ENCODE measurements around the gene SMCO1. TPM values are rescaled to one million over a fixed set of nuclear protein-coding genes. Genes with fewer than 3 reads are reported as not detected.
"Not testable (repeated sequence)": the region's sequence is repeated elsewhere in the genome, so short reads cannot be mapped to it uniquely, and the experiment has no call there.

The SMCO1 gene, protein sequence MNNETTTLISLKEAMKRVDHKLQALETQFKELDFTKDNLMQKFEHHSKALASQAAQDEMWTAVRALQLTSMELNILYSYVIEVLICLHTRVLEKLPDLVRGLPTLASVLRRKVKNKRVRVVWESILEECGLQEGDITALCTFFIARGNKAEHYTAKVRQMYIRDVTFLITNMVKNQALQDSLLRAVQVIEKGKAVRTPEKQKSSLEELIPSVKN
- not detected for polyA plus RNA-seq (2012; ENCODE audit: missing spikeins)

DNA sequence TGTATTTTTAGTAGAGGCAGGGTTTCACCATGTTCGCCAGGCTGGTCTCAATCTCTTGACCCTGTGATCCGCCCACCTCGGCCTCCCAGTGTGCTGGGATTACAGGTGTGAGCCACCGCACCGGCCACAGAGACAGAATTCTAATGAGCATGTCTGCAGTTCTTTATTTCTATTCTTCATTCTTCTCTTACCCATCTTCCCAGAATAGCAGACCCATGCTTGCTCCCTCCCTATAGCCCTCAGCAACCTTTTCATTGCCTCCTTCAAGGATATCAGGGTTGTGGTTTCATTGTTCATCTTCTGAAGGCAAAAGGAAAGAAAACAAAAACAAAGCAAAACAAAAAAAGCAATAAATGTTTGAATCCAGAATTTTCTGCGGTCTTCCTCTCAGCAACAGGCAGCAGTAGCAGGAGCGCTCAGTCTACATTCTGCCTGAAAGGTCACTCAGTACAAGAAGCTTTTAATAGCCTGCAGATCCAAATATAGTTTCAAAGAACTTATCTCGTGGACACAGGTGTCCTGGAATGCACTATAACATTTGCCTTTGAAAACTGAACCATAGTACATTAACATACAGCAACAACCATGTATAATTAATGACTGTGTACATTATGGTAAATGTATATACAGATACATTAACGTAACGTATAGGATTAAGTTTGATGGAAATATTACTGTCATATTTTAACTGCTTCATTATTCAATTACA, at the start of gene SMCO1:
TSS of gene SMCO1 (minus strand) at position 434 of the 709 bp plus-strand sequence. CDS start at position 297, 137 bp downstream.
- FAIRE-seq (no peak), DNase-seq (ENCODE audit: insufficient read length) (no peak)
- TF ChIP-seq POLR2AphosphoS5 (IDR thresholded peaks at IDR 0.05; ENCODE audit: low read depth, low read length) (no peak), POLR2A (IDR thresholded peaks at IDR 0.05; ENCODE audit: low read depth, low read length) (no peak), TAF1 (IDR thresholded peaks at IDR 0.05; ENCODE audit: borderline replicate concordance, low read depth, low read length) (no peak)

DNA sequence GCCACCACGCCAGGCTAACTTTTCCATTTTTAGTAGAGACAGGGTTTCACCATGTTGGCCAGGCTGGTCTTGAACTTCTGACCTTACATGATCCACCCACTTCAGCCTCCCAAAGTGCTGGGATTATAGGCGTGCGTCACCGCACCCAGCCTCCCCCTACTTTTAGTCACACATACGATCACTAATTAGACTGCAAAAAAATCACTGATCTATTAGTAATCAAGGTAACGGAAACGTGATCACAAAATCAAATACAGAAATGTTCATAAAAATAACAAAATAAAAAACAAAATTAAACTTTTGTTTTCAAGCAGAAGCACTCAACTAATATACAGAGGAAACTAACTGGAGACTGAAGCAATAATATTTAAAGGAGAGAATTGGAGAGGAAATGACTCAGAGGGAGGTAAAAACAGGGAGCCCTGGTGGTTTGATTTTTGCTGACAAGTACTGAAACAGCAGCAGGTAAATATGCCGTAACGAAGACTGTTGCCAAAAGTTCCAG, 48.6 kb upstream of the SMCO1 start:
- no peak for TF ChIP-seq POLR2AphosphoS5 (IDR thresholded peaks at IDR 0.05; ENCODE audit: low read depth, low read length)
- TF ChIP-seq POLR2A (IDR thresholded peaks at IDR 0.05; ENCODE audit: low read depth, low read length) = no peak
- no peak for TF ChIP-seq TAF1 (IDR thresholded peaks at IDR 0.05; ENCODE audit: borderline replicate concordance, low read depth, low read length)
- FAIRE-seq (no peak), DNase-seq (ENCODE audit: insufficient read length) (no peak)

DNA sequence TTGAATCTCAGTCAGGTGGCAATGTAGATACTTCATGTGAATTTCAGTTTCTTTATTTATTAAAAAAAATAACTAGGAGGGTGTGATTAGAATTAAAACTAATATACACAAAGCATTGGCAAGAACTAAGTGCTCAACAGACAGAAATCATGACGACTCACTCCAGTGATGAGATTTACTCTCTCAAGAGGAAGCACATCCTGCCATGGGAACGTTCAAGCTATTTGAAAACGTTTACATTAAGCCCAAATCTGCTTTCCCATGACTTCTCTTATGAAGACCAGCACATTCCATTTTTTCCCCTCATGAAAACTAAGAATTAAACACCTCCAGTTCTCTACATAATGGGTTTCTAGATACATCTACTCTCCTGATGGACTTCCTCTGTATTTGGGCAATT, 44.7 kb upstream of the SMCO1 start:
- TF ChIP-seq POLR2A (IDR thresholded peaks at IDR 0.05; ENCODE audit: low read depth, low read length) (no peak), POLR2AphosphoS5 (IDR thresholded peaks at IDR 0.05; ENCODE audit: low read depth, low read length) (no peak), TAF1 (IDR thresholded peaks at IDR 0.05; ENCODE audit: borderline replicate concordance, low read depth, low read length) (no peak)
- FAIRE-seq (no peak), DNase-seq (ENCODE audit: insufficient read length) (no peak)

DNA sequence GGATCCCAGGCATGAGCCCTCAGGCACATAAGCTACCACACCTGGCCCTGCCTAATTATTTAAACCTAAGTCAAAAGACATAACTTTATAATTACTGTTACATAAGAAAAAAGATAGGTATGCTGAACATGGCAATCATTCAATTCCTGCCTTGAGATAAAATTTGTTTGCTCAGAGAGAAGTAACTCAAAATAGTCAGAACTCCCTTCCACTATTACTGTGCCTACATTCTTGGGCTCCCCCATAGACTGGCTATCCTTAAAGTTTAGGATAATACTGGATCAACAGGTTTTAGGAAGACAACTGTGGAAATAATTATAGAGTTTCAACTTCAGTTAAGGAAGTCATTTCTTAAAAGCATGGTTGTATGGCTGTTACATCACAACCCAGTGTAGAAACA, 43.3 kb upstream of the SMCO1 start:
- no peak for TF ChIP-seq POLR2AphosphoS5 (IDR thresholded peaks at IDR 0.05; ENCODE audit: low read depth, low read length)
- TF ChIP-seq POLR2A (IDR thresholded peaks at IDR 0.05; ENCODE audit: low read depth, low read length) = no peak
- no peak for TF ChIP-seq TAF1 (IDR thresholded peaks at IDR 0.05; ENCODE audit: borderline replicate concordance, low read depth, low read length)
- DNase-seq (ENCODE audit: insufficient read length) = no peak
- no peak for FAIRE-seq

DNA sequence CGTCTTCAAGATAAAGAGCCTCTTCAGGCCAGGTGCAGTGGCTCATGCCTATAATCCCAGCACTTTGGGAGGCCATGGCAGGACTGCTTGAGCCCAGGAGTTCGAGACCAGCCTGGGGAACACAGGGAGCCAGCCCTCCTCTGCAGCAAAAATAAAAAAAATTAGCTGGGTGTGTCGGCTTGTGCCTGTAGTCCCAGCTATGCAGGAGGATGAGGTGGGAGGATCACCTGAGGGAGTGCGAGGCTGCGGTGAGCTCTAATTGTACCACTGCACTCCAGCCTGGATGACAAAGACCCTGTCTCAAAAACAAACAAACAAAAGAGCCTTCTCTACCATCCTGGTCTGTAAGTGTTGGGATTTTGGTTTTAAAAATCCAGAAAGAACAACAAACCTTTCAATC, 42.1 kb upstream of the SMCO1 start:
- DNase-seq (ENCODE audit: insufficient read length) (no peak), FAIRE-seq (no peak)
- TF ChIP-seq POLR2AphosphoS5 (IDR thresholded peaks at IDR 0.05; ENCODE audit: low read depth, low read length) = no peak
- TF ChIP-seq POLR2A (IDR thresholded peaks at IDR 0.05; ENCODE audit: low read depth, low read length) = no peak

DNA sequence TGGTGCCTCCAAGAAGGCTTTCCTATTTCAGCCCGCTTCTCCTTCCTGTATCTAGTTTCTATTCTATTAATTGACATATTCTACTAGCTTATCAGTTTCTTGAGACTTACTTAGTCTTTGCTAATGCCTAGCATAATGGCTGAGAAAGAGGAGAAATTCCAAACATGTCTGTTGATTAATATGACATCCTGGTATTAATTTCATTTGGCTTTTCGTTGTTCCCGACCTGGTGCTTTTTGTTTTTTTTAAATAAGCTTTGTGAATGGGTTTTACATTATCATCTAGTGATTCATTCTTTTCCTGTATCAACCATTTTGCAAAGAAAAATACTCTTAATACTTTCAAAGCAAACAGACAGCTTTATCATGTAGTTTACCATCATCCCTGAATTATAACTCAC, 40.1 kb upstream of the SMCO1 start:
- FAIRE-seq = no peak
- no peak for DNase-seq (ENCODE audit: insufficient read length)
- TF ChIP-seq TAF1 (IDR thresholded peaks at IDR 0.05; ENCODE audit: borderline replicate concordance, low read depth, low read length) (no peak), POLR2AphosphoS5 (IDR thresholded peaks at IDR 0.05; ENCODE audit: low read depth, low read length) (no peak), POLR2A (IDR thresholded peaks at IDR 0.05; ENCODE audit: low read depth, low read length) (no peak)

DNA sequence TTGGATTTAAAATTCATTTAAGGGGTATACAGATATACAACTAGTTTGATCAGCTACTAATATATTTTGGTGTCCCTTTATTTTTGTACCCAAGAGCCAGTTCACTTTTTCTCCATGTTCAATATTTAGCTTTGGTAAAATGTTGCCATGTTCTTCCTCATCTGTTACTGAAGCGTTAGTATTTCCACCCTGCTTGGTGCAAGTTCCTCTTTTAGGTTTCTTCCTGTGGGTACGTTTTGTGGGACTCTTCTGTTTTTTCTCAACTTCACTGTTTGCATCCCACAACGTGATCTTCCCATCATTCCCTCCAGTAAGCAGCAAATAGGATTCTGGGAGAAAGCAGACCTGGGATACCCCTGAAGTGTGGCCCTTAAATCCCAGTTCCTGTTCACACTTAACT, 39.1 kb upstream of the SMCO1 start:
- no peak for FAIRE-seq
- DNase-seq (ENCODE audit: insufficient read length) = no peak
- no peak for TF ChIP-seq TAF1 (IDR thresholded peaks at IDR 0.05; ENCODE audit: borderline replicate concordance, low read depth, low read length)
- no peak for TF ChIP-seq POLR2AphosphoS5 (IDR thresholded peaks at IDR 0.05; ENCODE audit: low read depth, low read length)
- no peak for TF ChIP-seq POLR2A (IDR thresholded peaks at IDR 0.05; ENCODE audit: low read depth, low read length)

DNA sequence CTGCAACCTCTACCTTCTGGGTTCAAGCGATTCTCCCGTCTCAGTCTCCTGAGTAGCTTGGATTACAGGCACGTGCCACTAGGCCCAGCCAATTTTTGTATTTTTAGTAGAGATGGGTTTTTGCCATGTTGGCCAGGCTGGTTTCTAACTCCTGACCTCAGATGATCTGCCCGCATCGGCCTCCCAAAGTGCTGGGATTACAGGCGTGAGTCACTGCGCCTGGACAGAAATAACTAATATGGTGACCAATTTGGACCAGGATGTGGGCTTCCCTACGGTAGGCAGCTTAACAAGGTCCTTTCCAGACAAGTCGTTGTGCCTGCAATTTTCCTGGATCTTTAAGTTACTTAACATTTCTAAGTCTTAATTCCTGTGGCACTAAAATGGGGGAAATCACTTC, 38.4 kb upstream of the SMCO1 start:
- FAIRE-seq = no peak
- no peak for DNase-seq (ENCODE audit: insufficient read length)
- TF ChIP-seq POLR2A (IDR thresholded peaks at IDR 0.05; ENCODE audit: low read depth, low read length) = no peak
- TF ChIP-seq POLR2AphosphoS5 (IDR thresholded peaks at IDR 0.05; ENCODE audit: low read depth, low read length) = no peak

DNA sequence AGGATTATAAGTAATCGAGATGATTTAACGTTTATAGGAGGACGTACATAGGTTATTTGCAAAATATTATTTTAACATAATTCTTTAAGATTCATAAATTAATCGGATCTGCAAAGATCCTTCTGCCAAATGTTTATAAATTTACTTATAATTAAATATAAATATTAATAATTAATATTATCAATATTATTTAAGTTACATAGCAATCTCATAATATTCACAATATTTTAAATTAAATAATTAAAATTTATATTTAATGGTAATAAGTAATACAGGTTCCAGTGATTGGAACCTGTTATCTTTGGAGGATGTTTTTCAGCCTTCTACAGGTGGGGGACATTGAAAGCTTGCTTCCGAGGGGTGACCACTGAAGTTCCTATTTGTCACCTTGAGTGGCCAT, 37.1 kb upstream of the SMCO1 start:
- no peak for FAIRE-seq
- no peak for TF ChIP-seq TAF1 (IDR thresholded peaks at IDR 0.05; ENCODE audit: borderline replicate concordance, low read depth, low read length)
- no peak for TF ChIP-seq POLR2A (IDR thresholded peaks at IDR 0.05; ENCODE audit: low read depth, low read length)
- TF ChIP-seq POLR2AphosphoS5 (IDR thresholded peaks at IDR 0.05; ENCODE audit: low read depth, low read length) = no peak

DNA sequence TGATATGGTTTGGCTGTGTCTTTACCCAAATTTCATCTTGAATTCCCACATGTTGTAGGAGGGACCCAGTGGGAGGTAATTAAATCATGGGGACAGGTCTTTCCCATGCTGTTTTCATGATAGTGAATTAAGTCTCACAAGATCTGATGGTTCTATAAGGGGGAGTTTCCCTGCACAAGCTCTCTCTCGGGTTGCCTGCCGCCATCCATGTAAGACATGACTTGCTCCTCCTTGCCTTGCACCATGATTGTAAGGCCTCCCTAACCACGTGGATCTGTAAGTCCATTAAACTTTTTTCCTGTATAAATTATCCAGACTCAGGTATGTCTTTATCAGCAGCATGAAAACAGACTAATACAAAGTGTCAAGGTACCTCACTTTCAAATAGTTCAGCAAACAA, 35.0 kb upstream of the SMCO1 start:
- FAIRE-seq; DNase-seq (ENCODE audit: insufficient read length): not testable (repeated sequence)

More for the DNA sequence above, 37.1 kb upstream of the SMCO1 start:
- no peak for DNase-seq (ENCODE audit: insufficient read length)

DNA sequence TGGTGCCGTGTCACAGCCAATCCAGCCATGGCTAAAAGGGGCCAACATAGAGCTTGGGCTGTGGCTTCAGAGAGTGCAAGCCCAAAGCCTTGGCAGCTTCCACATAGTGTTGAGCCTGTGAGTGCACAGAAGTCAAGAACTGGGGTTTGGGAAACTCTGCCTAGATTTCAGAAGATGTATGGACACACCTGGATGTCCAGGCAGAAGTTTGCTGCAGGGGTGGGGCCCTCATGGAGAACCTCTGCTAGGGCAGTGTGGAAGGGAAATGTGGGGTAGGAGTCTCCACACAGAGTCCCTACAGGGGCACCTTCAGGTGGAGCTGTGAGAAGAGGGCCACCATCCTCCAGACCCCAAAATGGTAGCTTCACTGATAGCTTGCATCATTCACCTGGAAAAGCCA, 34.2 kb upstream of the SMCO1 start:
- not testable (repeated sequence) for DNase-seq (ENCODE audit: insufficient read length); FAIRE-seq

DNA sequence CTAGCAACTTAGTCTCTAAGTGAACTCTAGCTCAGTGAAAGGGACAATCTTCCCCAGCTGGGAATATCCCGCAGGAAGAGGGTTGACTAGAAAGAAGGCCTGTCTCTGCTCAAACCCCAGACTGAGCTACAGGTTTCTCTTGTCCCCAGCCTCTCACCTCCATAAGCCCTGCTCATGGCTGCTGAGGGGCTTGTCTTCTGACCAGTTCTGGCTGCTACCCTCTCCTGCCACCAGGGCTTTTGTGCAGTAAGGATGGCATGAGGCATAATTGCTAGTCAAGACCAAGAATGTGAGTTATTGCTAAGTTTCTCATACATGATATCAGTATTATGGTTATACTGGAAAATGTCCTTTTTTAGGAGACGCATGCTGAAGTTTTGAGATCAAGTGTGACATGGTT, 31.9 kb upstream of the SMCO1 start:
- DNase-seq (ENCODE audit: insufficient read length) (no peak), FAIRE-seq (no peak)
- no peak for TF ChIP-seq POLR2A (IDR thresholded peaks at IDR 0.05; ENCODE audit: low read depth, low read length)

DNA sequence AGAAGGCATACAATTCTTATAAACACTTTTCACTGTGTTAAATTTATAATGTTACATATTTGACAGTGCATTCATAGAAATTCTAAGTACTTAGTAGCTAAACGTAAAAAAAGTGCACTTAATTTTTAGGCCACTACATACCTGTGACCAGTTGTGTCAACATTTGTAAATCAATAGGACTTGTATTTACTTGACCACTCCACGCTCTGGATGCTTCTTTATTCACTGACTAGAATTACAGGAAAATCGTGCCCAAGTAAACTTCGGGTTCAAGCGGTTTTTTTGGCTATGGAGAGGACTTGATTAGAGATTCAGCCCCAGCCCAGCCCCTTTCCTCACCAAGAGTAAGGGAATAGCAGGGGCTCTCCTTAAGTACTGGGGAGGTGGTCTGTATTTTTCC, 31.4 kb upstream of the SMCO1 start:
- no peak for DNase-seq (ENCODE audit: insufficient read length)
- TF ChIP-seq POLR2A (IDR thresholded peaks at IDR 0.05; ENCODE audit: low read depth, low read length) = no peak
- TF ChIP-seq POLR2AphosphoS5 (IDR thresholded peaks at IDR 0.05; ENCODE audit: low read depth, low read length) = no peak
- TF ChIP-seq TAF1 (IDR thresholded peaks at IDR 0.05; ENCODE audit: borderline replicate concordance, low read depth, low read length) = no peak
- FAIRE-seq = no peak
